ENCODE measurements around the gene NADSYN1. TPM values are rescaled to one million over a fixed set of nuclear protein-coding genes. Genes with fewer than 3 reads are reported as not detected.
"Not testable (repeated sequence)": the region's sequence is repeated elsewhere in the genome, so short reads cannot be mapped to it uniquely, and the experiment has no call there.

The NADSYN1 gene
- total RNA-seq, 1 donor from 2014 or later, result 75.9 TPM

DNA sequence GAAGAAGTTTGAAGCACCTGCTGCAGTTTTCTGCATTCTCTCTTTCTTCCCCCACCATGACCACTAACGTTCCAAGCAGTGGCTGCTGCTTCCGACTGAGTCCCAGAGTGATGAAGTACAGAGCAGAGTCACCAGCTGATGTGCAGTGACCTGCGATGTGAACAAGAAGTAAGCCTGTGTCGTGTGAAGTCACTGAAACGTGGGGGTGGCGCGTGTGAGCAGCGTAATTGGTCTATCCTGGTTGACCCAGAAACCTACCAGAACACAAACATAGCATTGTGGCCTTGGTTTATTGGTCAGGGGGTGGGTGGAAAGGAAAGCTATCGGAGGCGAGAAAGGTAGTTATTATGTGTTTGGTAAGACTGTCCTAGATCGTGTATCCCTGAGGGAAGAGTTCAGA is 77.6 kb downstream of the NADSYN1 start:
- no peaks in the 10 kb centered on the region for H3K27me3 ChIP-seq
- DNase-seq (ENCODE audit: extremely low spot score in 2 of 2), result no peak
- H3K4me3 ChIP-seq, result no peak overlapping the region
- TF ChIP-seq POLR2A (IDR thresholded peaks at IDR 0.05) (no peak), POLR2AphosphoS5 (IDR thresholded peaks at IDR 0.05; ENCODE audit: insufficient read depth in 1 of 2, low read depth in 1 of 2) (no peak)
- TF ChIP-seq, protein P1, sequence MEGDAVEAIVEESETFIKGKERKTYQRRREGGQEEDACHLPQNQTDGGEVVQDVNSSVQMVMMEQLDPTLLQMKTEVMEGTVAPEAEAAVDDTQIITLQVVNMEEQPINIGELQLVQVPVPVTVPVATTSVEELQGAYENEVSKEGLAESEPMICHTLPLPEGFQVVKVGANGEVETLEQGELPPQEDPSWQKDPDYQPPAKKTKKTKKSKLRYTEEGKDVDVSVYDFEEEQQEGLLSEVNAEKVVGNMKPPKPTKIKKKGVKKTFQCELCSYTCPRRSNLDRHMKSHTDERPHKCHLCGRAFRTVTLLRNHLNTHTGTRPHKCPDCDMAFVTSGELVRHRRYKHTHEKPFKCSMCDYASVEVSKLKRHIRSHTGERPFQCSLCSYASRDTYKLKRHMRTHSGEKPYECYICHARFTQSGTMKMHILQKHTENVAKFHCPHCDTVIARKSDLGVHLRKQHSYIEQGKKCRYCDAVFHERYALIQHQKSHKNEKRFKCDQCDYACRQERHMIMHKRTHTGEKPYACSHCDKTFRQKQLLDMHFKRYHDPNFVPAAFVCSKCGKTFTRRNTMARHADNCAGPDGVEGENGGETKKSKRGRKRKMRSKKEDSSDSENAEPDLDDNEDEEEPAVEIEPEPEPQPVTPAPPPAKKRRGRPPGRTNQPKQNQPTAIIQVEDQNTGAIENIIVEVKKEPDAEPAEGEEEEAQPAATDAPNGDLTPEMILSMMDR (IDR thresholded peaks at IDR 0.05), result no peak
- H3K4me1 ChIP-seq, result no peaks in the 10 kb centered on the region
- intact Hi-C loops (cut with DNase I), result no loop called here
- no peaks in the 10 kb centered on the region for H3K36me3 ChIP-seq
- no peaks in the 10 kb centered on the region for H3K9me3 ChIP-seq
- H3K27ac ChIP-seq, result no peak overlapping the region

DNA sequence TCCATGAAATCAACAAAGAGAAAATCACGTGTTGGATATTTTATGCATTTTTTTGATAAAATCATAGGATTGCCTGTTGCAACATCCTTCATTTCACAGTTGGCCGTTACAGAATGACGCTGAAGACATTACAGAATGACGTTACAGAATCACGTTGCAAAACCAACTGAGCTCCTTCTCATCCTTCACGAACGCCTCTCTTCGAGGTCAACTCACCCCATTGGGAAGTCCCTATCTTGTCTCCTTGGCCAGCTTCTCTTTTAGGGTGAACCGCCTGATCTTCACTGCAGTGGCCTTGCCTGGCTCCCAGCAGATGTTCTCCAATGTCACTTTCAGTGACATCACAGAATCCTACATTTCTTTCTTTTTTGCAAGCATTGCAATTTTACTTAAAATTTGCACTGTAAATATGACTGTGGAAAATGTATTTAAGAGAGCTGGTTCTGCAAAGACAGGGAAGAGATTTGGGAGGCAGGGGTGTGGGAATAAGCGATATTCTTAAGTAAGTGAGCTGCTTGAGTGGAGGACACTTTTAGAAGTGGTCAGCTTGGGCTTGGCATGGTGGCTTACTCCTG is 79.1 kb downstream of the NADSYN1 start:
- no peaks in the 10 kb centered on the region for H3K27me3 ChIP-seq
- no peaks in the 10 kb centered on the region for H3K9me3 ChIP-seq
- H3K36me3 ChIP-seq, result no peaks in the 10 kb centered on the region
- no peak overlapping the region for H3K27ac ChIP-seq
- no peak for DNase-seq (ENCODE audit: extremely low spot score in 2 of 2)
- no peak overlapping the region for H3K4me3 ChIP-seq
- no peaks in the 10 kb centered on the region for H3K4me1 ChIP-seq
- intact Hi-C loops (cut with DNase I), result no loop called here
- TF ChIP-seq, protein P1 (IDR thresholded peaks at IDR 0.05), result no peak
- TF ChIP-seq POLR2AphosphoS5 (IDR thresholded peaks at IDR 0.05; ENCODE audit: insufficient read depth in 1 of 2, low read depth in 1 of 2) (no peak), POLR2A (IDR thresholded peaks at IDR 0.05) (no peak)

DNA sequence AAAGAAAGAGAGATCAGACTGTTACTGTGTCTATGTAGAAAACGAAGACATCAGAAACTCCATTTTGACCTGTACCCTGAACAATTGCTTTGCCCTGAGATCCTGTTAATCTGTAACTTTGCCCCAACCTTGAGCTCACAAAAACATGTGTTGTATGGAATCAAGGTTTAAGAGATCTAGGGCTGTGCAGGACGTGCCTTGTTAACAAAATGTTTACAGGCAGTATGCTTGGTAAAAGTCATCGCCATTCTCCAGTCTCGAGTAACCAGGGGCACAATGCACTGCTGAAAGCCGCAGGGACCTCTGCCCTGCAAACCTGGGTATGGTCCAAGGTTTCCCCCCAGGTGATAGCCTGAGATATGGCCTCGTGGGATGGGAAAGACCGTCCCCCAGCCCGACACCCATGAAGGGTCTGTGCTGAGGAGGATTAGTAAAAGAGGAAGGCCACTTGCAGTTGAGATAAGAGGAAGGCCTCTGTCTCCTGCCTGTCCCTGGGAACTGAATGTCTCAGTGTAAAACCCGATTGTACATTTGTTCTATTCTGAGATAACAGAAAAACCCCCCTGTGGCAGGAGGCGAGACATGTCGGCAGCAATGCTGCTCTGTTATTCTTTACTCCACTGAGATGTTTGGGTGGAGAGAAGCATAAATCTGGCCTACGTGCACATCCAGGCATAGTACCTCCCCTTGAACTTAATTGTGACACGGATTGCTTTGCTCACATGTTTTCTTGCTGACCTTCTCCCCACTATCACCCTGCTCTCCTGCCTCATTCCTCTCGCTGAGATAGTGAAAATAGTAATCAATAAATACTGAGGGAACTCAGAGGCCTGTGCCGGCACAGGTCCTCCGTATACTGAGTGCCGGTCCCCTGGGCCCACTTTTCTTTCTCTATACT is 82.0 kb downstream of the NADSYN1 start:
- DNase-seq (ENCODE audit: extremely low spot score in 2 of 2); H3K4me3 ChIP-seq; intact Hi-C loops (cut with DNase I); H3K4me1 ChIP-seq; H3K27ac ChIP-seq; H3K9me3 ChIP-seq; H3K27me3 ChIP-seq; H3K36me3 ChIP-seq: not testable (repeated sequence)

DNA sequence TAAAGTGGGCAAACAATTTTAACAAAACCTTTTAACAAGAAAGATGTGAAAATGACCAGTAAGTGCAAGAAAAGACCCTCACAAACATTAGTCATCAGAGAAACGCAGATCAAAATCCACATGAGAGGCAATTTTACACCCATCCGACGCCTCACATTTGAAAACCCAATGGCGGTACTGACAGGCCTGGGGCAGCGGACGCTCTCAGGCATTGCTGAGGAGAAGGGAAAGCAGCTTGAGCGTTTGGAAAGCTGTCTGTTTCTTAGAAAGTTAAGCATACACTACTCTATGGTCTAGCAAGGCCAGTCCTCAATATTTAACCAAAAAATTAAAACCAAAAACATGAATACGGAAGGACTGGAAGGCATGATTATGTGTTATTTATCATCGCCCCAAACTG is 82.8 kb downstream of the NADSYN1 start:
- intact Hi-C loops (cut with DNase I), result no loop called here
- no peak for DNase-seq (ENCODE audit: extremely low spot score in 2 of 2)
- Histone ChIP-seq H3K36me3 (no peaks in the 10 kb centered on the region), H3K4me1 (no peaks in the 10 kb centered on the region), H3K27ac (no peak overlapping the region), H3K27me3 (no peaks in the 10 kb centered on the region), H3K4me3 (no peak overlapping the region), H3K9me3 (no peaks in the 10 kb centered on the region)
- TF ChIP-seq POLR2AphosphoS5 (IDR thresholded peaks at IDR 0.05; ENCODE audit: insufficient read depth in 1 of 2, low read depth in 1 of 2) (no peak), POLR2A (IDR thresholded peaks at IDR 0.05) (no peak)
- TF ChIP-seq, protein P1 (IDR thresholded peaks at IDR 0.05), result no peak

DNA sequence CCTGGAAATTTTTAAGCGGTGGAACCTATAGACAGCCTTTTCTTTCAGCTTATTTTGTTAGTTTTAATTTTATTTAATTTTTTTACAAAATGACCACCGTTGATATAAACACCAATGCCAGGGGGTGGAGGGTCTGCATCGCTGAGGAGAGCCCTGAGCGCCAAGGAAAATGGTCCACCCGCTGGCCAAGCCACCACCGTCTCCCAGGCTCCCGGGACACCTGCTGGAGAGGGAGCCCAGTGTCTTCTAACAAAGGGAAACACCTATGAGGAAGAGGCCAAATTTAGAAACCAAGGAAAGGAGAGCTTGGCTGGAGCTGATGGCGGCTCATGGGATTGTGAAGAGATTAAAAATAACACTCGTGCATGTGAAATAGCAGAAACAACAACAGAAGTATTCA is 84.5 kb downstream of the NADSYN1 start:
- Histone ChIP-seq H3K27me3 (no peaks in the 10 kb centered on the region), H3K36me3 (no peaks in the 10 kb centered on the region), H3K27ac (no peak overlapping the region), H3K4me3 (no peak overlapping the region), H3K9me3 (no peaks in the 10 kb centered on the region), H3K4me1 (no peaks in the 10 kb centered on the region)
- intact Hi-C loops (cut with DNase I), result no loop called here
- TF ChIP-seq POLR2A (IDR thresholded peaks at IDR 0.05) (no peak), POLR2AphosphoS5 (IDR thresholded peaks at IDR 0.05; ENCODE audit: insufficient read depth in 1 of 2, low read depth in 1 of 2) (no peak)
- TF ChIP-seq, protein P1 (IDR thresholded peaks at IDR 0.05), result no peak
- no peak for DNase-seq (ENCODE audit: extremely low spot score in 2 of 2)

DNA sequence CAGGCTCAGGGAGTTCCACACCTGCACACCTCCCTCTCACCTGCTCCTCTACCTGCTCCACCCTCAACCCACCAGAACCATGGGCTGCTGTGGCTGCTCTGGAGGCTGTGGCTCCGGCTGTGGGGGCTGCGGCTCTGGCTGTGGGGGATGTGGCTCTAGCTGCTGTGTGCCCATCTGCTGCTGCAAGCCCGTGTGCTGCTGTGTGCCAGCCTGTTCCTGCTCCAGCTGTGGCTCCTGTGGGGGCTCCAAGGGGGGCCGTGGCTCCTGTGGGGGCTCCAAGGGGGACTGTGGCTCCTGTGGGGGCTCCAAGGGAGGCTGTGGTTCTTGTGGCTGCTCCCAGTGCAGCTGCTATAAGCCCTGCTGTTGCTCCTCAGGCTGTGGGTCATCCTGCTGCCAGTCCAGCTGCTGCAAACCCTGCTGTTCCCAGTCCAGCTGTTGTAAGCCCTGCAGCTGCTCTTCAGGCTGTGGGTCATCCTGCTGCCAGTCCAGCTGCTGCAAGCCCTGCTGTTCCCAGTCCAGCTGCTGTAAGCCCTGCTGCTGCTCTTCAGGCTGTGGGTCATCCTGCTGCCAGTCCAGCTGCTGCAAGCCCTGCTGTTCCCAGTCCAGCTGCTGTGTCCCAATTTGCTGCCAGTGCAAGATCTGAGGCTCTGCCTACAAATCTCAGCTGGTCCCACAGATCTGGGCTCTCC is 85.1 kb downstream of the NADSYN1 start, which contains the start of gene KRTAP5-8:
Gene KRTAP5-8 (plus strand): TSS at position 49 of the 689 bp plus-strand sequence. CDS start 31 bp downstream, at position 80.
- intact Hi-C loops (cut with DNase I); H3K9me3 ChIP-seq; H3K4me3 ChIP-seq; DNase-seq (ENCODE audit: extremely low spot score in 2 of 2); H3K27me3 ChIP-seq; H3K36me3 ChIP-seq; H3K4me1 ChIP-seq; H3K27ac ChIP-seq: not testable (repeated sequence)
